SIG-M5 treated with dmso at 0.1 percent for 504 hours (cell line): ENCODE results near the gene ZNF823.

Experiments used
- DNase-seq: peaks from one replicate; lab custom pipeline; 2025; ENCODE audit not compliant: unreplicated experiment; lab: John Stamatoyannopoulos, UW

Gene ZNF823

GRCh38 chr19:11737964-11738745, 591 bp downstream of the ZNF823 start:
- no peak for DNase-seq

- DNase-seq, result no peak
These were observed 2.0 kb downstream of the ZNF823 start for GRCh38 chr19:11736696-11737095.

GRCh38 chr19:11735375-11735774, 3.4 kb downstream of the ZNF823 start:
- DNase-seq, result no peak

- no peak for DNase-seq
These were observed 9.2 kb downstream of the ZNF823 start for GRCh38 chr19:11729586-11729985.

- no peak for DNase-seq
These were observed 16.3 kb downstream of the ZNF823 start for GRCh38 chr19:11722414-11722813.

- DNase-seq, result no peak
These were observed 17.1 kb downstream of the ZNF823 start for GRCh38 chr19:11721681-11722080.

- no peak for DNase-seq
These were observed 28.4 kb downstream of the ZNF823 start for GRCh38 chr19:11710313-11710712.

- no peak for DNase-seq
These were observed 30.3 kb downstream of the ZNF823 start for GRCh38 chr19:11708457-11708856.

- no peak for DNase-seq
These were observed 33.3 kb downstream of the ZNF823 start for GRCh38 chr19:11705474-11705873.

- no peak for DNase-seq
These were observed 34.1 kb downstream of the ZNF823 start for GRCh38 chr19:11704626-11705025.

GRCh38 chr19:11699931-11700794, 38.6 kb downstream of the ZNF823 start:
- peak; percentile 3 for DNase-seq

GRCh38 chr19:11698231-11698630, 40.5 kb downstream of the ZNF823 start:
- no peak for DNase-seq

- no peak for DNase-seq
These were observed 41.4 kb downstream of the ZNF823 start for GRCh38 chr19:11697284-11697855.

GRCh38 chr19:11694533-11695439, 44.0 kb downstream of the ZNF823 start:
- DNase-seq, result no peak

GRCh38 chr19:11693505-11694499, 44.9 kb downstream of the ZNF823 start:
- no peak for DNase-seq

- DNase-seq, result no peak
These were observed 46.5 kb downstream of the ZNF823 start for GRCh38 chr19:11692127-11692790.

- no peak for DNase-seq
These were observed 52.8 kb downstream of the ZNF823 start for GRCh38 chr19:11685676-11686650.
